Fibroblast of skin of abdomen (primary cell): ENCODE measurements around the gene ZNF229. TPM values are rescaled to one million over a fixed set of nuclear protein-coding genes. Genes with fewer than 3 reads are reported as not detected.
"Not testable (repeated sequence)": the region's sequence is repeated elsewhere in the genome, so short reads cannot be mapped to it uniquely, and the experiment has no call there.

ENCODE experiments used
- DNase-seq: peaks from one replicate; pipeline ENCODE4 v3.0.0-alpha.2; 2013
- polyA plus RNA-seq, 2 experiments: library from polyadenylated mRNA; unstranded; fragments of 120-200 nt; gene quantifications; one replicate each; pipeline ENCODE4 v1.2.1, GENCODE V29; 2013; ENCODE audit not compliant: insufficient read length in 2 of 2

ZNF229 gene
- polyA plus RNA-seq (2013, experiment 1 of 2; ENCODE audit: insufficient read length): 4.8 TPM
- polyA plus RNA-seq (2013, experiment 2 of 2; ENCODE audit: insufficient read length): 4.4 TPM

- DNase-seq: peak; percentile 94
Observed at GRCh38 chr19:44447916-44448674, at the start of gene ZNF229. Gene ZNF229, minus strand, starts transcription at chr19:44448472. Its CDS starts 5,625 bp downstream, at chr19:44442847.

- no peak for DNase-seq
Observed at GRCh38 chr19:44496711-44497110, 48.4 kb upstream of the ZNF229 start.

GRCh38 chr19:44476559-44477408 is 28.5 kb upstream of the ZNF229 start:
- DNase-seq: peak; percentile 5

- DNase-seq: not testable (repeated sequence)
Observed at GRCh38 chr19:44468730-44469129, 20.5 kb upstream of the ZNF229 start.

- not testable (repeated sequence) for DNase-seq
Observed at GRCh38 chr19:44462600-44463286, 14.5 kb upstream of the ZNF229 start.

GRCh38 chr19:44456016-44456415 is 7.7 kb upstream of the ZNF229 start:
- not testable (repeated sequence) for DNase-seq

GRCh38 chr19:44455100-44455499 is 6.8 kb upstream of the ZNF229 start:
- DNase-seq: no peak

GRCh38 chr19:44452367-44452766 is 4.1 kb upstream of the ZNF229 start:
- DNase-seq: no peak

- no peak for DNase-seq
Observed at GRCh38 chr19:44451687-44452086, 3.4 kb upstream of the ZNF229 start.

GRCh38 chr19:44438441-44438840 is 9.8 kb downstream of the ZNF229 start:
- DNase-seq: no peak

- DNase-seq: no peak
Observed at GRCh38 chr19:44435441-44435840, 12.8 kb downstream of the ZNF229 start.

- no peak for DNase-seq
Observed at GRCh38 chr19:44430956-44431355, 17.3 kb downstream of the ZNF229 start.

GRCh38 chr19:44415553-44415952 is 32.7 kb downstream of the ZNF229 start:
- not testable (repeated sequence) for DNase-seq

GRCh38 chr19:44401139-44402115 is 46.8 kb downstream of the ZNF229 start, which contains the start of gene ZNF285:
Gene ZNF285, minus strand, starts transcription at chr19:44401608. Its CDS starts 4,395 bp downstream, at chr19:44397213.
- DNase-seq: peak; percentile 97

- DNase-seq: not testable (repeated sequence)
Observed at GRCh38 chr19:44389268-44389667, 59.0 kb downstream of the ZNF229 start.
